Esophagus squamous epithelium (tissue), 5 donors: Measurements from ENCODE around the gene MALSU1. TPM values are rescaled to one million over a fixed set of nuclear protein-coding genes. Genes with fewer than 3 reads are reported as not detected.
A peak's percentile ranks its signal among the peaks of the same experiment; 100 is the strongest.

Source experiments
- DNase-seq: peaks from one replicate; lab custom pipeline; 2025; lab: John Stamatoyannopoulos, UW
- H3K27ac ChIP-seq, 4 donors: fragments of 200-600 bp; sonication (generic); one replicate each; pipeline ENCODE4 v1.5.1; 2016 to 2019; ENCODE audit warnings: mild to moderate bottlenecking in 1 of 4
- H3K27me3 ChIP-seq, 4 donors: fragments of 200-600 bp; sonication (generic); 1 replicate in 3 of 4; 2 replicates in 1 of 4; pipeline versions ENCODE4 v1.5.1 to v1.6.0; 2017 to 2021; ENCODE audit warnings: antibody characterized with exemption in 1 of 4
- H3K36me3 ChIP-seq, 3 donors: fragments of 200-600 bp; sonication (generic); one replicate each; pipeline ENCODE4 v1.5.1; 2016 to 2019
- H3K4me1 ChIP-seq, 3 donors: fragments of 200-600 bp; sonication (generic); one replicate each; pipeline ENCODE4 v1.5.1; 2017 to 2019
- H3K4me3 ChIP-seq, 4 donors: fragments of 200-600 bp; sonication (generic); 1 replicate in 3 of 4; 2 replicates in 1 of 4; pipeline ENCODE4 v1.5.1; 2016 to 2019; ENCODE audit warnings: mild to moderate bottlenecking in 2 of 4, moderate library complexity in 1 of 4
- H3K9me3 ChIP-seq, 3 donors: fragments of 200-600 bp; sonication (generic); one replicate each; pipeline ENCODE4 v1.5.1; 2016 to 2019
- POLR2A ChIP-seq, 4 donors: fragments of 450-650 bp; IDR thresholded peaks; one replicate each; pipeline ENCODE4 v1.6.1; 2017; ENCODE audit warnings: antibody characterized with exemption in 4 of 4, mild to moderate bottlenecking in 4 of 4, moderate library complexity in 3 of 4
- WGBS, 2 donors: methylation state at CpG; one replicate each; pipeline ENCODE4 v1.1.5; 2018; 5-methylcytosine and 5-hydroxymethylcytosine counted together
- intact Hi-C: fragments of 100-400 bp; cut with DNase I; formaldehyde crosslinking; loops from one replicate; pipeline ENCODE4 v1.15.0; 2022
- total RNA-seq, 4 donors: library from RNA; depleted of rRNA; stranded (reverse); fragments of >200 nt; gene quantifications; one replicate each; pipeline ENCODE4 v1.1.0, GENCODE V29; 2016
- TF ChIP-seq, protein P1 (sequence below), 6 experiments: fragments of 450-650 bp in 4 of 6; fragments of 200-600 bp in 2 of 6; sonication (generic) in 2 of 6; IDR thresholded peaks; one replicate each; pipeline ENCODE4 v1.5.1; 2016 to 2019; ENCODE audit warnings: antibody characterized with exemption in 6 of 6, mild to moderate bottlenecking in 4 of 6, moderate library complexity in 4 of 6
- donor health status: DM: yes; HTN: yes; CAD: no.

MALSU1 gene
- total RNA-seq, 4 donors from 2014 or later = 32.6 to 55.1 (median 49.3) TPM

DNA sequence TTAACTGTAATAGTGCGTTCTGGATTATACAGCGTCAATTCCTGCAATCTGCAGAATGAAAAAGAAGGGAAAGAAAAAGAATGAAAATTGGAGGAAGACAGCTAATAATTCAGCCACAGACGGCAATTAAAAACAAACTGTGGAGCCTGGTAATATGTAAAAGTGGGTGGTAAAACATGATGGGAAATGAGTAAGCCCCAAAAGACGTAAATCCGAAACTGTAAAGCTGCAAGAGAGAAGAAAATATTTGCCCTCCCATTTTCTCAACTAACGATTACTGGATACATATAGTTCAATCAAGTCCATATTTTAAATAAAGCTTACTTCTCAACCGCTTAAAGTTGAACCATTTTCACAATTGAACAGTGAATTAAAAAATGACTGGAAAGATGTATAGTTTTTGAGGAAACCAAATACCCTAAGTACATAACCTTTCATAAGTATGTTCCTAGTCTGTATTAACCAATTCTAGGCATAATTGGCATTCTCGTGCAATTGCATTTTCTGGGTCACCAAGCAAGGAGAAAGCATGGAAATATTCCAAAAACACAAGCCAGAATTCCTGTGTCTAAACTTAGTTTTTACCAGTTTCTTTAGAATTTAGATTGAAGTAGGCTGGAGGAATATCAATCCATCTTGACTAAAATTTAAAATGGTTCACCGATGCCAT, 44.8 kb downstream of the MALSU1 start:
- Histone ChIP-seq H3K4me3 (no peak overlapping the region), H3K36me3 (peaks cover 0 to 8% (median 0%) of the 10 kb centered on the region in 3 donors), H3K27me3 (peaks cover 0 to 96% (median 2%) of the 10 kb centered on the region in 4 donors), H3K4me1 (peaks cover 0 to 26% (median 0%) of the 10 kb centered on the region in 3 donors), H3K27ac (no peak overlapping the region), H3K9me3 (no peaks in the 10 kb centered on the region)
- intact Hi-C loops = no loop called here
- DNase-seq = no peak
- WGBS, 2 donors = 87 to 88% methylated on average over 9 of the region's 9 CpGs
- TF ChIP-seq POLR2A (IDR thresholded peaks at IDR 0.05) = no peak
- TF ChIP-seq, protein P1, sequence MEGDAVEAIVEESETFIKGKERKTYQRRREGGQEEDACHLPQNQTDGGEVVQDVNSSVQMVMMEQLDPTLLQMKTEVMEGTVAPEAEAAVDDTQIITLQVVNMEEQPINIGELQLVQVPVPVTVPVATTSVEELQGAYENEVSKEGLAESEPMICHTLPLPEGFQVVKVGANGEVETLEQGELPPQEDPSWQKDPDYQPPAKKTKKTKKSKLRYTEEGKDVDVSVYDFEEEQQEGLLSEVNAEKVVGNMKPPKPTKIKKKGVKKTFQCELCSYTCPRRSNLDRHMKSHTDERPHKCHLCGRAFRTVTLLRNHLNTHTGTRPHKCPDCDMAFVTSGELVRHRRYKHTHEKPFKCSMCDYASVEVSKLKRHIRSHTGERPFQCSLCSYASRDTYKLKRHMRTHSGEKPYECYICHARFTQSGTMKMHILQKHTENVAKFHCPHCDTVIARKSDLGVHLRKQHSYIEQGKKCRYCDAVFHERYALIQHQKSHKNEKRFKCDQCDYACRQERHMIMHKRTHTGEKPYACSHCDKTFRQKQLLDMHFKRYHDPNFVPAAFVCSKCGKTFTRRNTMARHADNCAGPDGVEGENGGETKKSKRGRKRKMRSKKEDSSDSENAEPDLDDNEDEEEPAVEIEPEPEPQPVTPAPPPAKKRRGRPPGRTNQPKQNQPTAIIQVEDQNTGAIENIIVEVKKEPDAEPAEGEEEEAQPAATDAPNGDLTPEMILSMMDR (IDR thresholded peaks at IDR 0.05) = no peak

DNA sequence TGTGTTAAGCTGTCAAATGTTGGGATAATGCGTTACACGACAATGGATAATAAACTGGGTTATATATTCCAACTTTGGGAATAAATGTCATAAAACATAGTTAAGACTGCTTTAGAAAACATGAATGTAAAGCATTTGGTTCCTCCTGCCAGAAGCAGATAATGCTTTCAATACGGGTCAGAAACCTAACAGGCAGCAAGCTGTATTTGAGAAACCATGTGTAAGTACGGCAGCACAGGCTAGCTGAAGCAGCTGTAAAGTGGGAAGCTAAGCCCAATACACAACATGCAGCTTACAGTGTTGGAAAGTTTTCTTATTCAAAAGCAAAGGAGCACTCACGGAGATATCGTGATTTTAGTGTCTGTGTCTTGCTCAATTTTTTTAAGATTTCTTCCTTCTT, 46.5 kb downstream of the MALSU1 start:
- no peak for DNase-seq
- Histone ChIP-seq H3K4me1 (peaks cover 3 to 43% (median 6%) of the 10 kb centered on the region in 3 donors), H3K27me3 (peaks cover 0 to 91% (median 2%) of the 10 kb centered on the region in 4 donors), H3K27ac (no peak overlapping the region), H3K36me3 (peaks cover 0 to 8% (median 0%) of the 10 kb centered on the region in 3 donors), H3K4me3 (no peak overlapping the region), H3K9me3 (no peaks in the 10 kb centered on the region)
- intact Hi-C loops = no loop called here
- TF ChIP-seq, protein P1 (IDR thresholded peaks at IDR 0.05) = no peak
- TF ChIP-seq POLR2A (IDR thresholded peaks at IDR 0.05) = no peak
- 78 to 82% methylated on average over 6 of the region's 6 CpGs for WGBS, 2 donors

DNA sequence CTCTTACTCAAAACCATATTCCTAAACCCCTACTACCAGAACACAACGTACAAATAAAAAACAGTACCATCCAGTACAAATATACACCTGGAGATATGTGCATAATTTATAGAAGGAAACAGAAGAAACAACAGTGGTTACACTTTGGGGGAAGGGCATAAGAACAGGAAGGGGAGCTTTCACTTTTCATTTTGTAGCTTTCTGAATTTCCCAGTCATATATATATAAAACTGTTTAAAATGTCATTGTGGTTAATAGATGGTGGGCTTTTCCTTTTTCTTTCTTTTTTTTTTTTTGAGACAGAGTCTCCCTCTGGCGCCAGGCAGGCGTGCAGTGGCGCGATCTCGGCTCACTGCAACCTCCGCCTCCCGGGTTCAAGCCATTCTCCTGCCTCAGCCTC, 47.2 kb downstream of the MALSU1 start:
- Histone ChIP-seq H3K36me3 (peaks cover 0 to 8% (median 0%) of the 10 kb centered on the region in 3 donors), H3K27ac (no peak overlapping the region), H3K4me3 (peak overlapping the region in 1 of 4 donors; percentile 10), H3K4me1 (peaks cover 3 to 50% (median 6%) of the 10 kb centered on the region in 3 donors), H3K9me3 (no peaks in the 10 kb centered on the region), H3K27me3 (peaks cover 0 to 88% (median 2%) of the 10 kb centered on the region in 4 donors)
- DNase-seq = no peak
- intact Hi-C loops = no loop called here
- 62 to 88% methylated on average over 8 of the region's 8 CpGs for WGBS, 2 donors
- no peak for TF ChIP-seq POLR2A (IDR thresholded peaks at IDR 0.05)
- TF ChIP-seq, protein P1 (IDR thresholded peaks at IDR 0.05) = no peak

DNA sequence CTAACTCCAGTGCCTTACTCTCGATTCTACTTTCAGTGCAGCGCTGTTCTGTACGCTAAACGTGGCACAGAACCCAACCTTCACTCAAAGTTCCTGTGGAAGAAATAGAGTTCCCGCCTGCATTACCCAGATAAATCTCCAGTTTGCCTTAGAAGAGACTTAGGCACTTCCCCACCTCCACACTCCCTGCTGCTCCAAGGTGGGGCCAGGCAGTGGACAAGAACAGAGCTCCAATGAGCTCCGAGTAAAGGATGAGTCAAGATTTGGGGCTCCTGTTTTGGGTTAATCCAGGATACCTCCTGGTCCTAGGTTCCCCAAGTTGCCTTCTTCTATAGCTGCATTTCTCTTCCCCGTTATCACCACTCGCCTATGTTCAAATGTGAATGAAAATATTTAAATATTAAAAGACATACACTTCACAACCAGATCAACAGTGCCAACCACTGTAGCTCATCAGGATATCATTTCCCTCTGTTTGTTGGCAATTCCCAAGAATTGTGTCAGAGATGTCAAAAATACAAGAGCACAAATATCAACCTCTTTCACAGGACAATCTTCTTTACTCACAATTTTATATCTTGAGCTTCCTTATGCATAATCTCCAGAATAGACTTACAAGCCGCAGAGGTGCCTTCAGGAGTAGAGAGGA, 48.0 kb downstream of the MALSU1 start:
- H3K4me1 ChIP-seq = peaks cover 3 to 51% (median 6%) of the 10 kb centered on the region in 3 donors
- 70 to 80% methylated on average over 9 of the region's 9 CpGs for WGBS, 2 donors
- no peak for DNase-seq
- TF ChIP-seq, protein P1 (IDR thresholded peaks at IDR 0.05) = no peak
- no peak for TF ChIP-seq POLR2A (IDR thresholded peaks at IDR 0.05)
- peaks cover 0 to 89% (median 2%) of the 10 kb centered on the region in 4 donors for H3K27me3 ChIP-seq
- H3K4me3 ChIP-seq = peak overlapping the region in 1 of 4 donors; percentile 17
- no peak overlapping the region for H3K27ac ChIP-seq
- peaks cover 0 to 8% (median 0%) of the 10 kb centered on the region in 3 donors for H3K36me3 ChIP-seq
- no peaks in the 10 kb centered on the region for H3K9me3 ChIP-seq
- intact Hi-C loops = no loop called here

DNA sequence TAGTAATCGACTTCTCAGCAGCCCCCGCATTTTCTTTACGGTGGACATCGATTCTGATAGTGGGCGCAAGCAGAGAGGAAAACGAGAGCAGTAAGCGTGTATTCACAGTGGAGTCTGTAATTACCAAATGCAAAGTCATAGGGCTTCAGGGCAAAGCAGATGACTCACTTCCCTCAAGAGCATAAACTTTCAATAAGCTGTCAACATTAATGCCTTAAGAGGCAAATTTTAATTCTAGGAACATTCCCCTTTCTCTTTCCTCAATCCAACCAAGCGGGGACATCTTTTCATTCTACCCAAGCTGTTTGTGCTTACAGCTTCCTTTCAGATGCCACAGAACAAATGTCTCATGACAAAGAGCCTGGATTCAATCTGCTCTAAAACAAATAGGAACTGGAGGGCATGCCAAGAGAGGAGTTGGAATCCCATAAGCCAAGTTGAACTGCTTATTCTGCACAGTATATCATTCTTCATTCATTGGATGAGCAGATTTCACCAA, 48.6 kb downstream of the MALSU1 start:
- Histone ChIP-seq H3K4me3 (peak overlapping the region in 1 of 4 donors; percentile 17), H3K27me3 (peaks cover 0 to 89% (median 2%) of the 10 kb centered on the region in 4 donors), H3K9me3 (no peaks in the 10 kb centered on the region), H3K4me1 (peaks cover 3 to 50% (median 6%) of the 10 kb centered on the region in 3 donors), H3K36me3 (peaks cover 0 to 8% (median 0%) of the 10 kb centered on the region in 3 donors), H3K27ac (no peak overlapping the region)
- WGBS, 2 donors = 23 to 28% methylated on average over 8 of the region's 8 CpGs
- no peak for DNase-seq
- intact Hi-C loops = no loop called here
- TF ChIP-seq, protein P1 (IDR thresholded peaks at IDR 0.05) = no peak
- no peak for TF ChIP-seq POLR2A (IDR thresholded peaks at IDR 0.05)
